GM12864 (cell line): ENCODE results near the gene PDRG1.

Source experiments
- DNase-seq: peaks from one replicate; pipeline ENCODE4 v3.0.0-alpha.2; 2011; ENCODE audit warnings: low read depth
- H3K4me3 ChIP-seq: 2 replicates; pipeline ENCODE4 v1.5.1; 2011; ENCODE audit warnings: mild to moderate bottlenecking, low read depth, low read length, control low read depth
- CTCF ChIP-seq: IDR thresholded peaks from 2 replicates; pipeline ENCODE4 v1.5.1; 2011; ENCODE audit warnings: low read depth, mild to moderate bottlenecking, moderate library complexity, low read length, control low read depth, inconsistent platforms; ENCODE audit errors: missing control alignments

The PDRG1 gene

GRCh38 chr20:31896049-31896448 is 55.8 kb downstream of the PDRG1 start:
- no peak for DNase-seq
- no peak for TF ChIP-seq CTCF
- no peak overlapping the region for H3K4me3 ChIP-seq

GRCh38 chr20:31894980-31895675 is 56.7 kb downstream of the PDRG1 start:
- no peak overlapping the region for H3K4me3 ChIP-seq
- peak; percentile 86 for DNase-seq
- no peak for TF ChIP-seq CTCF
